ENCODE results near the gene KAZN. TPM values are rescaled to one million over a fixed set of nuclear protein-coding genes. Genes with fewer than 3 reads are reported as not detected.

The KAZN gene
- total RNA-seq, 2 donors from 2014 or later, result 3.4 to 12.2 TPM

DNA sequence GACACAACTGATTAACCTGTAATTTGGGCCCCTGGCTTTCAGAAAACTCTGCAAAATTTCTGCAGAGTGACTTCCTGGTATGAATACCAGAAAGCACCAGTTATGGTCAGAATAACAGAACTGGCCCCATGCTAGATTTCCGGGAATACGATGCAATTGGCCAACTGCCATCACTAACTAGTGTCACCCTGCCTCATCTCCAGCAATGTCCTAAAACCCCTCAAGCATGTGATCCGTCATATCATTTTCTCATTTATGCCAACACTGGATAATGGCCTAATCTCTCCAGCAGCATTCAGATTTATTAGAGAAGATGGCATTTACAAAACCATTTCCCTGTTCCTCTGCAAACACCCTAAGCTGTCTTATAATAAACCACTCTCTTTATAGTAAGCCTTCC is 15.4 kb downstream of the KAZN start:
- intact Hi-C loops (cut with DNase I), result no loop called here
- Histone ChIP-seq H3K27ac (peak overlapping the region in 1 of 4 donors; percentile 2), H3K36me3 (replicated peaks in 1 of 2; ENCODE audit: insufficient read depth in 1 of 2, low read depth in 2 of 2) (no peaks in the 10 kb centered on the region), H3K4me1 (no peaks in the 10 kb centered on the region), H3K27me3 (no peaks in the 10 kb centered on the region), H3K9me3 (no peaks in the 10 kb centered on the region), H3K4me3 (no peak overlapping the region)
- TF ChIP-seq, protein P1, sequence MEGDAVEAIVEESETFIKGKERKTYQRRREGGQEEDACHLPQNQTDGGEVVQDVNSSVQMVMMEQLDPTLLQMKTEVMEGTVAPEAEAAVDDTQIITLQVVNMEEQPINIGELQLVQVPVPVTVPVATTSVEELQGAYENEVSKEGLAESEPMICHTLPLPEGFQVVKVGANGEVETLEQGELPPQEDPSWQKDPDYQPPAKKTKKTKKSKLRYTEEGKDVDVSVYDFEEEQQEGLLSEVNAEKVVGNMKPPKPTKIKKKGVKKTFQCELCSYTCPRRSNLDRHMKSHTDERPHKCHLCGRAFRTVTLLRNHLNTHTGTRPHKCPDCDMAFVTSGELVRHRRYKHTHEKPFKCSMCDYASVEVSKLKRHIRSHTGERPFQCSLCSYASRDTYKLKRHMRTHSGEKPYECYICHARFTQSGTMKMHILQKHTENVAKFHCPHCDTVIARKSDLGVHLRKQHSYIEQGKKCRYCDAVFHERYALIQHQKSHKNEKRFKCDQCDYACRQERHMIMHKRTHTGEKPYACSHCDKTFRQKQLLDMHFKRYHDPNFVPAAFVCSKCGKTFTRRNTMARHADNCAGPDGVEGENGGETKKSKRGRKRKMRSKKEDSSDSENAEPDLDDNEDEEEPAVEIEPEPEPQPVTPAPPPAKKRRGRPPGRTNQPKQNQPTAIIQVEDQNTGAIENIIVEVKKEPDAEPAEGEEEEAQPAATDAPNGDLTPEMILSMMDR (IDR thresholded peaks at IDR 0.05), result no peak
- TF ChIP-seq POLR2A (IDR thresholded peaks at IDR 0.05), result no peak
- DNase-seq (no peak), ATAC-seq (no peak)
- WGBS, 2 donors, result 37 to 64% methylated on average over 3 of the region's 3 CpGs

DNA sequence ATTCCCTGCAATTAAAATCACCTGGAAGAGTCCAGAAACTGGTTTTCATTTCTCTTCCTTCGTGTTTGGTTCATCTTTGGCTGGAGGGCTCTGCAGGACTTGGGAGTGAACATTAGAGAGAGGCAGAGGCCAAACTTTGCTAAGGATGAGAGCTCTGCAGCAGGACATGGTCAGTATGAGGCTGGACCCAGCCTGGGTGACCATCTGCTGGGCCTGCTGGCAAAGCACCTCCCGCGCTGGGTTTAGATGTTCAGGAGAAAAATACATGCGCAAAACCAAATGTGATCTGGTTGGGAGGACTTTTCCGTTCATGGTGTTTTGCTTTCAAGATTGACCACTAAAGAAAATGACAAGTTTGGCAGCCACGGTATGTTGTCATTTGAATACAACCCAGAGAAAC is 15.9 kb downstream of the KAZN start:
- TF ChIP-seq, protein P1 (IDR thresholded peaks at IDR 0.05), result no peak
- no peak for TF ChIP-seq POLR2A (IDR thresholded peaks at IDR 0.05)
- no peak overlapping the region for H3K4me3 ChIP-seq
- H3K27ac ChIP-seq, result peak overlapping the region in 1 of 4 donors; percentile 2
- intact Hi-C loops (cut with DNase I), result no loop called here
- ATAC-seq (no peak), DNase-seq (no peak)
- no peaks in the 10 kb centered on the region for H3K27me3 ChIP-seq
- no peaks in the 10 kb centered on the region for H3K9me3 ChIP-seq
- 78 to 81% methylated on average over 6 of the region's 6 CpGs for WGBS, 2 donors
- no peaks in the 10 kb centered on the region for H3K4me1 ChIP-seq
- H3K36me3 ChIP-seq (replicated peaks in 1 of 2; ENCODE audit: insufficient read depth in 1 of 2, low read depth in 2 of 2), result no peaks in the 10 kb centered on the region

DNA sequence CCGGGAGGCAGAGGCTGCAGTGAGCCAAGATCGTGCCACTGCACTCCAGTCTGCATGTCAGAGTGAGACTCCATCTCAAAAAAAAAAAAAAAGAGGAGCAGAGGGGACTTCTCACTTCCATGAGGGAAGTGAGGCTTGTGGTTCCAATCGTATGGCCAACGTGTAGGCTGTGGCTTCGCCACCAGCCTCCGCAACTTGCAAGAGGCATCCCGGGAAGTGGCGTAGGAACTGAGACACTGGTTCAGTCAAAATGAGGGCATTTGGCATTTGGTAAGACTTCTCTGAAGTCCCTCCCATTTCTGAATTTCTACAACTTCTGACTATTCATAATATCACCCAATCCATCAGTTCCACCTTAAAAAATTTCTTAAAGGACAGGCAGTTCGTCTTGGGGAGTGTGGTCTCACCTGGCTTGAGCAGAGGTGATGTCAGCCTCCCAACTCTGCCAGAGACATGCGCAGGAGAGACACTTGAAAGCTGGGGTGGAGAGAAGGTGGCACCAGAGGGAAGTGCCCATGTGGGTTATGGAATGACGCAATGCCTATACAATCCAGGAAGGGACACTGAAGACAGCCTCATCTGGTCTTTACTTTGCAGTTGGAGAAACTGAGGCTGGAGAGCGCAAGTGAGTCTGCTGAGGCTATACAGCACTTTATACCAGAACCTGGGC is 17.2 kb downstream of the KAZN start:
- no peak for DNase-seq
- WGBS, 2 donors, result 63 to 83% methylated on average over 12 of the region's 12 CpGs

DNA sequence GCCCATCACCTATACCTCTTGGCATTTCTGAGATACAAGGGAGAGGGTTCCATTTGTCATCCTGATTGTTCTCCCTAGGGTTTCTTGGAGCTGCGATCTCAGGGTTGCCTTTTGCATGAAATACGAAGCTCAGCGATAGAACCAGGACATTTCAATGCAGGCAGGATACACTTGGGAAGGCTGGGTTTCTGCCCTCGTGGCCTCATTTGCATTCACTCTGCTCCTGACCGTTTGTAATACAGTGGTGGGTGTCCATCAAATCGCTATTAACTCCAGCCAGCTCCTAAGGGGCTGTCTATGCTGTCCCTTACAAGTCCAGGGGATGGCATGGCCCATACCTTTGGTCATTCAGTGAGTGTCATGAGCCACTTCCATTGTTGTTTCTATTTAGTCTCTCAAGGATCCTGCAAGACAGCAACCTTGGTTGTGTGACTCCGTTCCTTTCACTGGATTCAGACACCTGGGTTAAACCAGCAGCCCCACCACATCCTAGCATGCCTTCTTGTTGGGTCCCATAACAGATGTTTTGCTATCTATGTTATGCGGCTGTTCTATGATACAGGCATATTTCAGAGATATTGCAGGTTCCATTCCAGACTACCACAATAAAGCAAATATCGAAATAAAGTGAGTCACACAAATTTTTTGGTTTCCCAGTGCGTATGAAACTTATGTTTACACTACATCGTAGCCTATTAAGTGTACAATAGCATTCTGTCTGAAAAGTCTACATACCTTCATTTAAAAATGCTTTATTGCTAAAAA is 18.3 kb downstream of the KAZN start:
- Histone ChIP-seq H3K4me3 (no peak overlapping the region), H3K27me3 (no peaks in the 10 kb centered on the region), H3K27ac (no peak overlapping the region), H3K36me3 (replicated peaks in 1 of 2; ENCODE audit: insufficient read depth in 1 of 2, low read depth in 2 of 2) (no peaks in the 10 kb centered on the region), H3K4me1 (no peaks in the 10 kb centered on the region), H3K9me3 (no peaks in the 10 kb centered on the region)
- no peak for ATAC-seq
- no peak for DNase-seq
- intact Hi-C loops (cut with DNase I), result no loop called here
- TF ChIP-seq, protein P1 (IDR thresholded peaks at IDR 0.05), result no peak
- no peak for TF ChIP-seq POLR2A (IDR thresholded peaks at IDR 0.05)
- 64% methylated on average over 11 of the region's 11 CpGs for WGBS, 2 donors

More for the DNA sequence above, 17.2 kb downstream of the KAZN start:
- intact Hi-C loops (cut with DNase I), result no loop called here
- no peak for ATAC-seq
- Histone ChIP-seq H3K27ac (no peak overlapping the region), H3K4me3 (no peak overlapping the region), H3K36me3 (replicated peaks in 1 of 2; ENCODE audit: insufficient read depth in 1 of 2, low read depth in 2 of 2) (no peaks in the 10 kb centered on the region), H3K27me3 (no peaks in the 10 kb centered on the region), H3K4me1 (no peaks in the 10 kb centered on the region), H3K9me3 (no peaks in the 10 kb centered on the region)
- TF ChIP-seq, protein P1 (IDR thresholded peaks at IDR 0.05), result no peak
- no peak for TF ChIP-seq POLR2A (IDR thresholded peaks at IDR 0.05)

Measured in body of pancreas (tissue), 4 donors.